HG03432 (cell line): ENCODE results near the gene SLAMF6.

Experiments
- ATAC-seq: cut with Tn5 transposase; IDR thresholded peaks from one replicate; pipeline ENCODE4 v1.9.1; 2021; ENCODE audit warnings: mild to moderate bottlenecking, moderate library complexity; ENCODE audit not compliant: unreplicated experiment

SLAMF6 gene

GRCh38 chr1:160436966-160437365 is 86.1 kb downstream of the SLAMF6 start:
- no peak for ATAC-seq
